DMS 273 treated with DMSO at 0.1 percent for 48 hours (cell line): Measurements from ENCODE around the gene CSTPP1.

Experiments used
- DNase-seq: peaks from one replicate; lab custom pipeline; 2025; lab: John Stamatoyannopoulos, UW

The CSTPP1 gene

GRCh38 chr11:47208628-47209027, 272.1 kb downstream of the CSTPP1 start:
- no peak for DNase-seq
